Esophagus muscularis mucosa (tissue), 4 donors: ENCODE results near the gene NELFB.

Experiments used
- EP300 ChIP-seq: sonication (generic); formaldehyde crosslinking; IDR thresholded peaks from one replicate; pipeline ENCODE4 v1.6.1; 2017; ENCODE audit warnings: antibody characterized with exemption
- POLR2A ChIP-seq: fragments of 450-650 bp; IDR thresholded peaks from one replicate; pipeline ENCODE4 v1.6.1; 2017; ENCODE audit warnings: antibody characterized with exemption, moderate library complexity, mild to moderate bottlenecking, low read depth
- TF ChIP-seq, protein P1 (sequence below), 3 experiments: fragments of 200-600 bp in 2 of 3; fragments of 450-650 bp in 1 of 3; sonication (generic) in 2 of 3; IDR thresholded peaks; one replicate each; pipeline ENCODE4 v1.5.1; 2017 to 2019; ENCODE audit warnings: antibody characterized with exemption in 3 of 3, mild to moderate bottlenecking in 2 of 3, moderate library complexity in 1 of 3

DNA sequence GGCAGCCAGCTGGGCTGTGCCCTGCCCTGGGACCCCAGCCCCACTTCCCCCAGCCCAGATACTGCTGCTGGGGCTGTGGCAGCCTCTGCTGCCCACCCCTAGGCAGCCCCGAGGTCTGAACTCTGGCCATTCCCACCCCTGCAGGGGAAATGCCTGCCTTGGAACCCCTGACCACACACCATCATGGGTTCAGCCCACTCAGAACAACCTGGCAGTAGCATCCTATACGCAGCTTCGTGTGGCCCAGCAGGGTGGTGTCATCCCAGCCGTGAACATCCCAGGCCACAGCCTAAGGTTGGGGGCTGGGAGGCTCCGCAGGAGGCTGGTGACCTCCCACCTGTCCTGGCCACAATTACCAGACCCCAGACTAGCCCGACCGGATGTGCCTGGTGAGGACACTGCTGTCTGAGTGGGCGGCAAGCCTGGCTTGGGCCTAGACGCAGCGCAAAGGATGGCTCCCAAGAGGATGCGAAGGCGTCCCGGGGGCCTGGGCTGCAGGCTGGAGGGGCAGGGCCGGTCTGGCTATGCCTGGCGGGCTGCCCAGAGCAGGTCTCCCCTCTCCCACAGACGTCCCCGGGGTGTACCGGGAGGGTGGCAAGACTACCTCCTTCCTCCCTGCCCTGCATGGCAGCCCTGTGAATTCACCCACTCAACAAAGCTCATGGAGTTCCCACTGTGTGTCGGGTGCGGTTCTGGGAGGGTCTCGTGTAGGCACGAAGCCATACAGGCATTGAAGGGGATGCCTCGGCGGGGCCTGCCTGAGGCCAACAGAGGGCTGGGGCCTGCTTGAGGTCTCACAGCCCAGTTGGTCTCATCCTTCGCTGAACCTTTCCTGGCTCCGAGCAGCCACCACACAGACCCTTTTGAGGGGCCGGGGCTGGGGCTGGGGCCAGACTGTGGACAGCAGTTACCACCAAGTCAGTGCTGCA lies 25.9 kb upstream of the NELFB start:
- TF ChIP-seq, protein P1, sequence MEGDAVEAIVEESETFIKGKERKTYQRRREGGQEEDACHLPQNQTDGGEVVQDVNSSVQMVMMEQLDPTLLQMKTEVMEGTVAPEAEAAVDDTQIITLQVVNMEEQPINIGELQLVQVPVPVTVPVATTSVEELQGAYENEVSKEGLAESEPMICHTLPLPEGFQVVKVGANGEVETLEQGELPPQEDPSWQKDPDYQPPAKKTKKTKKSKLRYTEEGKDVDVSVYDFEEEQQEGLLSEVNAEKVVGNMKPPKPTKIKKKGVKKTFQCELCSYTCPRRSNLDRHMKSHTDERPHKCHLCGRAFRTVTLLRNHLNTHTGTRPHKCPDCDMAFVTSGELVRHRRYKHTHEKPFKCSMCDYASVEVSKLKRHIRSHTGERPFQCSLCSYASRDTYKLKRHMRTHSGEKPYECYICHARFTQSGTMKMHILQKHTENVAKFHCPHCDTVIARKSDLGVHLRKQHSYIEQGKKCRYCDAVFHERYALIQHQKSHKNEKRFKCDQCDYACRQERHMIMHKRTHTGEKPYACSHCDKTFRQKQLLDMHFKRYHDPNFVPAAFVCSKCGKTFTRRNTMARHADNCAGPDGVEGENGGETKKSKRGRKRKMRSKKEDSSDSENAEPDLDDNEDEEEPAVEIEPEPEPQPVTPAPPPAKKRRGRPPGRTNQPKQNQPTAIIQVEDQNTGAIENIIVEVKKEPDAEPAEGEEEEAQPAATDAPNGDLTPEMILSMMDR (IDR thresholded peaks at IDR 0.05): no peak
- TF ChIP-seq EP300: no peak
- no peak for TF ChIP-seq POLR2A
